Epithelial cell of proximal tubule (primary cell): ENCODE measurements around the gene CTNNA2. TPM values are rescaled to one million over a fixed set of nuclear protein-coding genes. Genes with fewer than 3 reads are reported as not detected.

Experiments
- DNase-seq: peaks from one replicate; pipeline ENCODE4 v3.0.0-alpha.2; 2011; ENCODE audit warnings: low read depth
- H3K4me3 ChIP-seq: 2 replicates; pipeline ENCODE4 v1.5.1; 2011; ENCODE audit warnings: low read depth, mild to moderate bottlenecking, low read length
- total RNA-seq: library from RNA; depleted of rRNA; stranded (reverse); fragments of >200 nt; gene quantifications from 2 replicates; pipeline ENCODE4 v1.2.3, GENCODE V29; 2015
- TF ChIP-seq, protein P1 (sequence below): conservative IDR thresholded peaks from 2 replicates; pipeline ENCODE4 v1.5.1; 2012; ENCODE audit warnings: low read depth, mild to moderate bottlenecking, low read length

The CTNNA2 gene
- total RNA-seq, 1 donor from 2014 or later = 0.06 TPM

DNA sequence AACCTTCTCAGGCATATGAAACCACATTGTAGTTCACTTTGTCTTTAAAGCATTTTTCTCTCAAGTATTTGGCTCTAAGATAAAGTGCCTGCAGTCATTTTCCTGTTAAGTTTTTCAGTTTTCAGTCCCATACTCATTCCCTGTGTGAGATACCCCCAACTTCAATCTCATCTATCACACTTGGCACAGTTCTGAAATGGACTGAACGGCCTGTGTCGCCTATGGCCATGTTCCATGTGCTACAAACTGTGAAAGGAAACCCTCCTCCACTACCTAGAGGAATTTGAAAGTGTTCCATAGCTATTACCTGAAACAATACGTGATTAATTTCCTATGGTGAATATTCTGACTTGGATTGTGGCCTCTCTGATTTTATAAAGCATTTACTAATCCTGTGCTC lies 319.1 kb downstream of the CTNNA2 start:
- TF ChIP-seq, protein P1, sequence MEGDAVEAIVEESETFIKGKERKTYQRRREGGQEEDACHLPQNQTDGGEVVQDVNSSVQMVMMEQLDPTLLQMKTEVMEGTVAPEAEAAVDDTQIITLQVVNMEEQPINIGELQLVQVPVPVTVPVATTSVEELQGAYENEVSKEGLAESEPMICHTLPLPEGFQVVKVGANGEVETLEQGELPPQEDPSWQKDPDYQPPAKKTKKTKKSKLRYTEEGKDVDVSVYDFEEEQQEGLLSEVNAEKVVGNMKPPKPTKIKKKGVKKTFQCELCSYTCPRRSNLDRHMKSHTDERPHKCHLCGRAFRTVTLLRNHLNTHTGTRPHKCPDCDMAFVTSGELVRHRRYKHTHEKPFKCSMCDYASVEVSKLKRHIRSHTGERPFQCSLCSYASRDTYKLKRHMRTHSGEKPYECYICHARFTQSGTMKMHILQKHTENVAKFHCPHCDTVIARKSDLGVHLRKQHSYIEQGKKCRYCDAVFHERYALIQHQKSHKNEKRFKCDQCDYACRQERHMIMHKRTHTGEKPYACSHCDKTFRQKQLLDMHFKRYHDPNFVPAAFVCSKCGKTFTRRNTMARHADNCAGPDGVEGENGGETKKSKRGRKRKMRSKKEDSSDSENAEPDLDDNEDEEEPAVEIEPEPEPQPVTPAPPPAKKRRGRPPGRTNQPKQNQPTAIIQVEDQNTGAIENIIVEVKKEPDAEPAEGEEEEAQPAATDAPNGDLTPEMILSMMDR = no peak
- no peak for DNase-seq
- no peak overlapping the region for H3K4me3 ChIP-seq

DNA sequence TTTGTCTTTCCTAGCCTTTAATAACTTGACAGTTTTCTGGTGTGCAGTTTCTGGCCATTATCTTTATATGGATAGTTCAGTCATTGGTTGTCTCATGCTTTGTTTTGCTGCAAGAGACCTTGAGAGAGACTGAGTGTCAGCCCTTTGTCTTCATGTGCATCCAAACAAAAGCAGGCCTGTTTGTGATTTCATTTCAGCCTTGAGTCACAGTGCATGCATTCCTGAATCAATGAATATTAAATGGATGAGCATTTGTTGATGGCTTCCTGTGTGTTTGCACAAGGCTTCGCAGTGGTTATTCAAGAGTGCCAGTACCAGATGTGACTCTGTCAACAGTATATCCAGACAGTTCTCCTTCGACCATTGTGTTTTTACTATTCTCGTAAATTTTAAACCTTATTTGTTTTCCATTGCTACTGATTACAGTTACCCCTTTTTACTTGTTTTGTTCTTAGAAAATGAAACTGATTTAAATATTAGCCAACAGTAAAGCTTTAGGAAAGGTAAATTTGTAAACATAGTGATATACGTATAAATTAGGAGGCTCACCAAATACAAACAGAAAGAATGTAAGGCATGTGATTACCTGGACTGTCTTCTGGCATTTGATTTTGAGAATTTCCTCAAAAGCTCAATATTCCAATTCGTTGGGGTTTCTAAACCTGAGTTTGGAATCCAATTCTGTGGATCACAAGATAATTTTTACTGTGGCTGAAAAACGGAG lies 319.8 kb downstream of the CTNNA2 start:
- no peak for DNase-seq
- TF ChIP-seq, protein P1 = no peak
- no peak overlapping the region for H3K4me3 ChIP-seq

DNA sequence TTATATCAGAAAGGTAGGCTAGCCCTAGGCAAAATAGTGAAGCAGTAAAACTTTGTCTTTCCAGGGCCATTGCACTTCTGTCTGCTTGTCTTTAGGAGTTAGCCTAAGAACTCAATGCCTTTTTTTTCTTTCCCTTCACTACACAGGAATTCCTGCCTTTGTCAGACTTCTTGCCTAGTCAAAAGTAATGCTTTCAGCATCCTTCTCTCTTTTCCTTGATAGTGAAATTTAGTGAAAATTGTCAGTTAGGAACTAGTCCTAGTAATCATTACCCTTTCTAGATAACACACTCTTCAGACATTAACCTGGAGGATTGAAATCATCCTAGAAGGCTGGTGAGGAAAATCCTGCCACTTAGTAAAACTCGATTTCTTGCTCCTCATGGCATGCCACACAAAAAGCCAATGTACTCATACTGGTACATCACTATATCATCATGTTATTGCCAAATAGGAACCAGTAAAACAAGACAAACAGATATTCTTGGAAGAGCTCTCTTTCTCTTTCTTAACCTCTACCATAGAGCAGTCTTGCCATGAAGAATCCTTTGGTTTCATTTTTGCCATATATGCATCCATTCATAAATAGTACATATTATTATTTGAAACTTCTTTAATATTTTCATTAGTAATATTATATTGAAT lies 320.5 kb downstream of the CTNNA2 start:
- H3K4me3 ChIP-seq = no peak overlapping the region

DNA sequence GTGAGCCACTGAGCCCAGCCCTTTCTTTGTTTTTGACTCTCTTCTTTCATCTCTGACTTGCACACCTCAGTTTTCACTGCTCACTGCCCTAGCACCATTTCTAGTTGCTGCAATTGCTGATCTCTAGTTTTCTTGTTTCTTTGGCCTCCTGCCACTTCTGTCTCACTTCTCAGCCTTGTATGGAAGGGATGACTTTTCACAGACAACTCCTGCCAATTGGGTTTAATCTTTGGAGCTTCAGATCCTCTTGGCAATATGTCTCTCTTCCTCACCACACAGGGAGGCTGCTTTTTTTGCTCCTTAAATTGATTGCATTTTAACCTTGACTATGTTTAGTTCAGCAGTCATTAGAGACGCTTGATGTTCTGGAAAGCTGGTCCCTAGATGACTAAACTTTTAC lies 323.1 kb downstream of the CTNNA2 start:
- DNase-seq = no peak
- H3K4me3 ChIP-seq = no peak overlapping the region
- TF ChIP-seq, protein P1 = no peak

More for the DNA sequence above, 320.5 kb downstream of the CTNNA2 start:
- TF ChIP-seq, protein P1 = no peak
- no peak for DNase-seq

DNA sequence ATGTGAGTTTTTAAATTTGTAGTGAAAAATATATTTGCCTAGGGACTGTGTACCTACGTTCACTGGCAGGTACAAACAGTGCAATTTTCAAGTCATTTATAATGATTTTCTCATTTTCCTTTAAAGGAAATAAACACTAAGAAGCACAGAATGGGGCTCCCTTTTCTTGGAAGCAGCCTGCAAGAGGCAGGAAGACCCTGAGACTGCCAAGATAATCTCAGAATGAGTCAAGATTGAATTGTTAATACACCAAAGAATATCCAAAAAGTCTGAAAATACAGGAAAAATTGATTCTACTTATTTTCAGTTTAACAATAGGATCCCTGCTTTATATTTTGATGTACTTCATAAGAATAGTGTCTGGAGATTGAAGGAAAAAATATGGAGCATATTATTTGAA lies 331.2 kb downstream of the CTNNA2 start:
- TF ChIP-seq, protein P1 = no peak
- H3K4me3 ChIP-seq = no peak overlapping the region
- no peak for DNase-seq

DNA sequence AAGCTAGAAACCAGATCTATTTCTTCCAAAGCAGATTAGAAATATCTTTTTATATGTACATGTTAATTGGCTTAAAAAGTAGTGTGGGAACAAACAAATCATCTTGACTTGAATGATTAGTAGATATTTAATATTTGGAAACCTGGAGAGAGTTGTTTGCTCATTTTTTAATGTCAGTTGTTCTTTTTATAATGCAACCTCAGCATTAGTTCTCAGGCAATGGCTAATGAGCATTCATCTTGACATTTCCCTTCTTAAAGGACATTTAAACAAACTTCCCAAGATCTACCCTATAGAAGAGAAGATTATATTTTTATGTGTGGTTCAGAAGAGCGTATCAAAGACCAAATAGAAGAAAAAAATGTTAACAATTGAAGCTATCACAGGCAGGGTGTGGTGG lies 334.0 kb downstream of the CTNNA2 start:
- DNase-seq = no peak
- H3K4me3 ChIP-seq = no peak overlapping the region
- TF ChIP-seq, protein P1 = no peak
